Vagina (tissue), 2 donors: ENCODE measurements around the gene SLC23A2.

Experiments
- POLR2A ChIP-seq, 2 donors: fragments of 450-650 bp; IDR thresholded peaks; one replicate each; pipeline ENCODE4 v1.6.1; 2017; ENCODE audit warnings: antibody characterized with exemption in 2 of 2, mild to moderate bottlenecking in 2 of 2, moderate library complexity in 2 of 2
- TF ChIP-seq, protein P1 (sequence below), 3 experiments: fragments of 450-650 bp in 2 of 3; fragments of 200-600 bp in 1 of 3; sonication (generic) in 1 of 3; IDR thresholded peaks; one replicate each; pipeline ENCODE4 v1.5.1; 2017 to 2019; ENCODE audit warnings: antibody characterized with exemption in 3 of 3, mild to moderate bottlenecking in 2 of 3, moderate library complexity in 2 of 3

DNA sequence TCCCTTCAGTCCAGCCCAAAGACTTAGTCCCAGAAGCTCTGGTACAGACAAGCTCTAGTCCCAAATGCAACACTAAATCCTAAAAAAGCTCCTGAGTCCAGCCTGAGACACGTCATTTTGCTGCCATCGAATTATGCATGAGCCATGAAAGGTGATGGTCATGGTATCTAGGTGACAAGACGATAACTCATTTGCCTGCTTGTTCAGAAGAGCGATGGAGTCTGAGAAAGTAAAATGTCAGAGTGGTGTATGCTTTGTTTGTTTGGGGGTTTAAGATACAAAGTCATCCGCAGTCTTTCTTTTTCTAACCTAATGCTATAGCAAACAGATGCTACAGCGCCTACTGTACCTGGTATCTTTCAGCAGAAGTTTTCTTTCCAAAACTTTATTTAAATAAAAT lies 54.7 kb downstream of the SLC23A2 start:
- TF ChIP-seq POLR2A (IDR thresholded peaks at IDR 0.05), result no peak
- TF ChIP-seq, protein P1, sequence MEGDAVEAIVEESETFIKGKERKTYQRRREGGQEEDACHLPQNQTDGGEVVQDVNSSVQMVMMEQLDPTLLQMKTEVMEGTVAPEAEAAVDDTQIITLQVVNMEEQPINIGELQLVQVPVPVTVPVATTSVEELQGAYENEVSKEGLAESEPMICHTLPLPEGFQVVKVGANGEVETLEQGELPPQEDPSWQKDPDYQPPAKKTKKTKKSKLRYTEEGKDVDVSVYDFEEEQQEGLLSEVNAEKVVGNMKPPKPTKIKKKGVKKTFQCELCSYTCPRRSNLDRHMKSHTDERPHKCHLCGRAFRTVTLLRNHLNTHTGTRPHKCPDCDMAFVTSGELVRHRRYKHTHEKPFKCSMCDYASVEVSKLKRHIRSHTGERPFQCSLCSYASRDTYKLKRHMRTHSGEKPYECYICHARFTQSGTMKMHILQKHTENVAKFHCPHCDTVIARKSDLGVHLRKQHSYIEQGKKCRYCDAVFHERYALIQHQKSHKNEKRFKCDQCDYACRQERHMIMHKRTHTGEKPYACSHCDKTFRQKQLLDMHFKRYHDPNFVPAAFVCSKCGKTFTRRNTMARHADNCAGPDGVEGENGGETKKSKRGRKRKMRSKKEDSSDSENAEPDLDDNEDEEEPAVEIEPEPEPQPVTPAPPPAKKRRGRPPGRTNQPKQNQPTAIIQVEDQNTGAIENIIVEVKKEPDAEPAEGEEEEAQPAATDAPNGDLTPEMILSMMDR (IDR thresholded peaks at IDR 0.05), result no peak
